Measurements from ENCODE around the gene SEMA5A.

DNA sequence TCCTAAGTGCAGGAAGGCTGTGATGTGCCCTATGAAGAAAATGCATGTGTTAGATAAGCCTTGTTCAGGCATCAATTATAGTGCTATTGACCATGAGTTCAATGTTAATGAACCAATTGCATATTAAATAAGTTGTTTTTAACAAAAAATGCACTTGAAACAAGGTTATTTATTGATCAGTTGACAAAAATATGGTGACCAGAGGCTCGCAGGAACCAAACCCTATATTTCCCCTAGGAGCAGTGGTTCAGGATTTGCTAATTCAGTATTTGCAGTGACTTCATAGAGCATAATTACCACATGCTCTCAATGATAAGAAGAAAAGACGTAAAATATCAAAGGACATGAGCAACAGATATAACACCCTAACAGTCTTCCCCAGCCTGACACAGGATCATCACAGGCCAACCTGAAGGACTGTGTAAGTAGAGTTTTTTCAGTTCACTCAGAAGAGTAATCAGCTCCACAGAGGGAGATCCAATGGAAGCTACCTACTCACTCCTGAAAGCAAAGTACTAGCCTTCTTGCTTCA lies 92.3 kb downstream of the SEMA5A start:
- TF ChIP-seq, protein P1, sequence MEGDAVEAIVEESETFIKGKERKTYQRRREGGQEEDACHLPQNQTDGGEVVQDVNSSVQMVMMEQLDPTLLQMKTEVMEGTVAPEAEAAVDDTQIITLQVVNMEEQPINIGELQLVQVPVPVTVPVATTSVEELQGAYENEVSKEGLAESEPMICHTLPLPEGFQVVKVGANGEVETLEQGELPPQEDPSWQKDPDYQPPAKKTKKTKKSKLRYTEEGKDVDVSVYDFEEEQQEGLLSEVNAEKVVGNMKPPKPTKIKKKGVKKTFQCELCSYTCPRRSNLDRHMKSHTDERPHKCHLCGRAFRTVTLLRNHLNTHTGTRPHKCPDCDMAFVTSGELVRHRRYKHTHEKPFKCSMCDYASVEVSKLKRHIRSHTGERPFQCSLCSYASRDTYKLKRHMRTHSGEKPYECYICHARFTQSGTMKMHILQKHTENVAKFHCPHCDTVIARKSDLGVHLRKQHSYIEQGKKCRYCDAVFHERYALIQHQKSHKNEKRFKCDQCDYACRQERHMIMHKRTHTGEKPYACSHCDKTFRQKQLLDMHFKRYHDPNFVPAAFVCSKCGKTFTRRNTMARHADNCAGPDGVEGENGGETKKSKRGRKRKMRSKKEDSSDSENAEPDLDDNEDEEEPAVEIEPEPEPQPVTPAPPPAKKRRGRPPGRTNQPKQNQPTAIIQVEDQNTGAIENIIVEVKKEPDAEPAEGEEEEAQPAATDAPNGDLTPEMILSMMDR (IDR thresholded peaks at IDR 0.05): no peak
- no peak for TF ChIP-seq POLR2A (IDR thresholded peaks at IDR 0.05)

Measured in lower leg skin (tissue), 3 donors.